Measurements from ENCODE around the gene FZD8.

The FZD8 gene

DNA sequence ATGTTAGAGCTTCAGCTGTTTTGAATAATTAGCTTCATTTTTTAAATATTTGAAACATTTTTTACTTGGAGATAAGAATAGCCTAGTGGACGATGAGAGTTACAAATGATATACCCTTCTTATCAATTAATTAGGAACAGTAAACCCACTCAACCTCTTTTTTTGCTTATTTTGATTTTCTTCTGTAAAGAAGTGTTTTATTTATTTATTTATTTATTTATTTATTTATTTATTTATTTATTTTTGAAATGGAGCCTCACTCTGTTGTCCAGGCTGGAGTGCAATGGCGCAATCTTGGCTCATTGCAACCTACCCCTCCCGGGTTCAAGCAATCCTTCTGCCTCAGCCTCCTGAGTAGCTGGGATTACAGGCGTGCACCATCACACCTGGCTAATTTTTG is 43.8 kb upstream of the FZD8 start (continued):
- TF ChIP-seq, protein P1, sequence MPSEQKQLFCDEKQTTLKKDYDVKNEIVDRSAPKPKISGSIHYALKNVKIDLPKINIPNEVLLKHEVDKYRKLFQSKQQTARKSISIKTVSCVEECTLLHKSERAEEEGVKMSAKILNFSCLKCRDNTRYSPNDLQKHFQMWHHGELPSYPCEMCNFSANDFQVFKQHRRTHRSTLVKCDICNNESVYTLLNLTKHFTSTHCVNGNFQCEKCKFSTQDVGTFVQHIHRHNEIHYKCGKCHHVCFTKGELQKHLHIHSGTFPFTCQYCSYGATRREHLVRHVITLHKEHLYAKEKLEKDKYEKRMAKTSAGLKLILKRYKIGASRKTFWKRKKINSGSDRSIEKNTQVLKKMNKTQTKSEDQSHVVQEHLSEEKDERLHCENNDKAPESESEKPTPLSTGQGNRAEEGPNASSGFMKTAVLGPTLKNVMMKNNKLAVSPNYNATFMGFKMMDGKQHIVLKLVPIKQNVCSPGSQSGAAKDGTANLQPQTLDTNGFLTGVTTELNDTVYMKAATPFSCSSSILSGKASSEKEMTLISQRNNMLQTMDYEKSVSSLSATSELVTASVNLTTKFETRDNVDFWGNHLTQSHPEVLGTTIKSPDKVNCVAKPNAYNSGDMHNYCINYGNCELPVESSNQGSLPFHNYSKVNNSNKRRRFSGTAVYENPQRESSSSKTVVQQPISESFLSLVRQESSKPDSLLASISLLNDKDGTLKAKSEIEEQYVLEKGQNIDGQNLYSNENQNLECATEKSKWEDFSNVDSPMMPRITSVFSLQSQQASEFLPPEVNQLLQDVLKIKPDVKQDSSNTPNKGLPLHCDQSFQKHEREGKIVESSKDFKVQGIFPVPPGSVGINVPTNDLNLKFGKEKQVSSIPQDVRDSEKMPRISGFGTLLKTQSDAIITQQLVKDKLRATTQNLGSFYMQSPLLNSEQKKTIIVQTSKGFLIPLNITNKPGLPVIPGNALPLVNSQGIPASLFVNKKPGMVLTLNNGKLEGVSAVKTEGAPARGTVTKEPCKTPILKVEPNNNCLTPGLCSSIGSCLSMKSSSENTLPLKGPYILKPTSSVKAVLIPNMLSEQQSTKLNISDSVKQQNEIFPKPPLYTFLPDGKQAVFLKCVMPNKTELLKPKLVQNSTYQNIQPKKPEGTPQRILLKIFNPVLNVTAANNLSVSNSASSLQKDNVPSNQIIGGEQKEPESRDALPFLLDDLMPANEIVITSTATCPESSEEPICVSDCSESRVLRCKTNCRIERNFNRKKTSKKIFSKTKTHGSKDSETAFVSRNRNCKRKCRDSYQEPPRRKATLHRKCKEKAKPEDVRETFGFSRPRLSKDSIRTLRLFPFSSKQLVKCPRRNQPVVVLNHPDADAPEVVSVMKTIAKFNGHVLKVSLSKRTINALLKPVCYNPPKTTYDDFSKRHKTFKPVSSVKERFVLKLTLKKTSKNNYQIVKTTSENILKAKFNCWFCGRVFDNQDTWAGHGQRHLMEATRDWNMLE (tag by site-specific recombination; conservative IDR thresholded peaks at IDR 0.05; ENCODE audit: low read depth), result peak; percentile 88
- TF ChIP-seq OVOL3 (tag by site-specific recombination; IDR thresholded peaks at IDR 0.05) (peak; percentile 47; the same call in 1 of the 2 replicates), ZNF266 (tag by site-specific recombination; IDR thresholded peaks at IDR 0.05; ENCODE audit: low read depth) (peak; percentile 88), ZNF121 (tag by site-specific recombination; IDR thresholded peaks at IDR 0.05) (peak; percentile 54; the same call in 1 of the 2 replicates), ZNF426 (tag by site-specific recombination; IDR thresholded peaks at IDR 0.05) (peak; percentile 91), ZNF433 (tag by site-specific recombination; IDR thresholded peaks at IDR 0.05; ENCODE audit: low read depth) (peak; percentile 92), ZNF560 (tag by site-specific recombination; IDR thresholded peaks at IDR 0.05; ENCODE audit: borderline replicate concordance) (peak; percentile 76; the same call in 1 of the 2 replicates), GLI2 (tag by site-specific recombination; IDR thresholded peaks at IDR 0.05; ENCODE audit: borderline replicate concordance, low read depth) (peak; percentile 32; the same call in 1 of the 2 replicates), ZNF555 (tag by site-specific recombination; conservative IDR thresholded peaks at IDR 0.05) (peak; percentile 84), ZNF341 (tag by site-specific recombination; IDR thresholded peaks at IDR 0.05; ENCODE audit: low read depth) (peak; percentile 33; the same call in 1 of the 2 replicates), ZFP3 (tag by site-specific recombination; IDR thresholded peaks at IDR 0.05; ENCODE audit: low read depth) (peak; percentile 52; the same call in 1 of the 2 replicates)

DNA sequence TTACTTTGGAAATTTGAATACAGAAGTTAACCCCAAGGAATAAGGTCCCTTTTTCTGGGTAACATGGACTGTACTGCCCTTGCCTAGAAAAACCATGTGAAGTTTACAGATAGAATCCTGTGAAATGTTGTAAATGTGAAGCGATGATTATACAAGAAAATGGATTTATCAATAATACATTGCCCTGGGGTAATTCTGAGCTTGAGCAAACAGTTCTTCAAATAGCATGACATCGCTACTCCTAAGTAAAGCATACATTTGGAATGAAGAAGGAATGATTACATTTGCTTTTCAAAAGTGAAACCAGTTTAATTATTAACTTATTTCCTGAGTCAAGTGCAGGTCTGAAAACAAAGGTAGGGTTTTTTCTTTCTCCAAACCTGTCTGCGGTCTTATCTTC is 43.3 kb upstream of the FZD8 start:
- H3K4me1 ChIP-seq (ENCODE audit: control insufficient read depth, insufficient read depth, low read length), result no peaks in the 10 kb centered on the region
- H3K9me3 ChIP-seq (ENCODE audit: control insufficient read depth, insufficient read depth, low read depth, low read length), result no peaks in the 10 kb centered on the region
- no peak overlapping the region for H3K27ac ChIP-seq (ENCODE audit: extremely low read depth, low read depth, low read length)
- H3K4me3 ChIP-seq (ENCODE audit: low read depth, low read length), result no peak overlapping the region
- ChIA-PET CTCF (no interaction called here), POLR2A (no interaction called here)
- H3K36me3 ChIP-seq (ENCODE audit: control insufficient read depth in 2 of 2, insufficient read depth in 1 of 2, low read length in 2 of 2), result no peaks in the 10 kb centered on the region
- no peak for TF ChIP-seq ZNF366 (tag by site-specific recombination; conservative IDR thresholded peaks at IDR 0.05)
- no peak for TF ChIP-seq ZNF37A (tag by site-specific recombination; IDR thresholded peaks at IDR 0.05)
- TF ChIP-seq, protein P2, sequence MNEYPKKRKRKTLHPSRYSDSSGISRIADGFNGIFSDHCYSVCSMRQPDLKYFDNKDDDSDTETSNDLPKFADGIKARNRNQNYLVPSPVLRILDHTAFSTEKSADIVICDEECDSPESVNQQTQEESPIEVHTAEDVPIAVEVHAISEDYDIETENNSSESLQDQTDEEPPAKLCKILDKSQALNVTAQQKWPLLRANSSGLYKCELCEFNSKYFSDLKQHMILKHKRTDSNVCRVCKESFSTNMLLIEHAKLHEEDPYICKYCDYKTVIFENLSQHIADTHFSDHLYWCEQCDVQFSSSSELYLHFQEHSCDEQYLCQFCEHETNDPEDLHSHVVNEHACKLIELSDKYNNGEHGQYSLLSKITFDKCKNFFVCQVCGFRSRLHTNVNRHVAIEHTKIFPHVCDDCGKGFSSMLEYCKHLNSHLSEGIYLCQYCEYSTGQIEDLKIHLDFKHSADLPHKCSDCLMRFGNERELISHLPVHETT (tag by site-specific recombination; IDR thresholded peaks at IDR 0.05), result no peak
- no peak for TF ChIP-seq ZBTB48 (tag by site-specific recombination; IDR thresholded peaks at IDR 0.05)
- TF ChIP-seq, protein P3, sequence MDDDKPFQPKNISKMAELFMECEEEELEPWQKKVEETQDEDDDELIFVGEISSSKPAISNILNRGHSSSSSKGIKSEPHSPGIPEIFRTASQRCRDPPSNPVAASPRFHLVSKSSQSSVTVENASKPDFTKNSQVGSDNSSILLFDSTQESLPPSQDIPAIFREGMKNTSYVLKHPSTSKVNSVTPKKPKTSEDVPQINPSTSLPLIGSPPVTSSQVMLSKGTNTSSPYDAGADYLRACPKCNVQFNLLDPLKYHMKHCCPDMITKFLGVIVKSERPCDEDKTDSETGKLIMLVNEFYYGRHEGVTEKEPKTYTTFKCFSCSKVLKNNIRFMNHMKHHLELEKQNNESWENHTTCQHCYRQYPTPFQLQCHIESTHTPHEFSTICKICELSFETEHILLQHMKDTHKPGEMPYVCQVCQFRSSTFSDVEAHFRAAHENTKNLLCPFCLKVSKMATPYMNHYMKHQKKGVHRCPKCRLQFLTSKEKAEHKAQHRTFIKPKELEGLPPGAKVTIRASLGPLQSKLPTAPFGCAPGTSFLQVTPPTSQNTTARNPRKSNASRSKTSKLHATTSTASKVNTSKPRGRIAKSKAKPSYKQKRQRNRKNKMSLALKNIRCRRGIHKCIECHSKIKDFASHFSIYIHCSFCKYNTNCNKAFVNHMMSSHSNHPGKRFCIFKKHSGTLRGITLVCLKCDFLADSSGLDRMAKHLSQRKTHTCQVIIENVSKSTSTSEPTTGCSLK (tag by site-specific recombination; IDR thresholded peaks at IDR 0.05), result no peak
- TF ChIP-seq, protein P1 (tag by site-specific recombination; conservative IDR thresholded peaks at IDR 0.05; ENCODE audit: low read depth), result no peak
- TF ChIP-seq OVOL3 (tag by site-specific recombination; IDR thresholded peaks at IDR 0.05), result no peak
- TF ChIP-seq ZNF391 (tag by site-specific recombination; IDR thresholded peaks at IDR 0.05; ENCODE audit: borderline replicate concordance, low read depth), result no peak
- TF ChIP-seq IKZF3 (tag by site-specific recombination; IDR thresholded peaks at IDR 0.05), result no peak
- TF ChIP-seq ZNF791 (tag by site-specific recombination; IDR thresholded peaks at IDR 0.05), result no peak
- TF ChIP-seq YY2 (tag by site-specific recombination; IDR thresholded peaks at IDR 0.05), result no peak
- TF ChIP-seq ZNF76 (tag by site-specific recombination; IDR thresholded peaks at IDR 0.05; ENCODE audit: borderline replicate concordance, low read depth), result no peak
- TF ChIP-seq ZNF133 (tag by site-specific recombination; IDR thresholded peaks at IDR 0.05), result no peak
- no peak for TF ChIP-seq ZNF169 (tag by site-specific recombination; IDR thresholded peaks at IDR 0.05)
- TF ChIP-seq ZNF311 (tag by site-specific recombination; IDR thresholded peaks at IDR 0.05; ENCODE audit: borderline replicate concordance), result no peak
